HG03460 (cell line): ENCODE measurements around the gene NFE2L2.
"Not testable (repeated sequence)": the region's sequence is repeated elsewhere in the genome, so short reads cannot be mapped to it uniquely, and the experiment has no call there.

Source experiments
- ATAC-seq: cut with Tn5 transposase; IDR thresholded peaks from one replicate; pipeline ENCODE4 v1.9.1; 2021; ENCODE audit not compliant: unreplicated experiment

The NFE2L2 gene

DNA sequence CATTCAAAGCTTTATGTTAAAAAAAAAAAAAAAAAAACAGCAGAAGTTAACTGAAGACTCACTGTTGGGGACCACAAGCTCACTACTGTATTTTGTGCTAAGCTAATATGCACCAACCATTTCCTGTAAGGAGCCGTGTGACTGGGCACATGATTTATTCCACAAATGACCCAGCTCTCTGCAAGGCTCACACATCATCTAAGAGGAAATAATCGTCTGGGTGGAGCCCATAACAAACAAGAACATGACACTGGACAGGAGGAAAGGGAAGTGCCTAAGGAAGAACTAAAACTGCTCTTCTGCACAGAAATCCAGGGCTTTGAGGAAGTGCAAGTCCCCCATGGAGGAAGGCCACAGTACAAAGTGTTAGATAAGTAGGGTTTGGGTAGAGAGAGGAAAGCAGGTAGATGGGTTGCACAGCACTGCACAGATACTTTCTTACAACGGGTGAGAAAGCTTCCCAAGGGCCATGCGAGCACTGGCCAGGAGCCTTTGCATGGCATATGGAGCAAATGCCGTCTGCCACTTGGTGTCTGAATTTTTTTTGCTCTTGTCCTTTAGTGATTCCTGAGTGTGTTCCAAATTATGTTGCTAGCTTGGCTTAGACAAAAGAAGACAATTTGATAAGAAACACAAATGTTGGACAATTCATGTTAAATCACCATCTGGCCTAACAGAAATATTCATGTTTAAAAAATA lies 24.4 kb downstream of the NFE2L2 start:
- ATAC-seq: peak; percentile 81

DNA sequence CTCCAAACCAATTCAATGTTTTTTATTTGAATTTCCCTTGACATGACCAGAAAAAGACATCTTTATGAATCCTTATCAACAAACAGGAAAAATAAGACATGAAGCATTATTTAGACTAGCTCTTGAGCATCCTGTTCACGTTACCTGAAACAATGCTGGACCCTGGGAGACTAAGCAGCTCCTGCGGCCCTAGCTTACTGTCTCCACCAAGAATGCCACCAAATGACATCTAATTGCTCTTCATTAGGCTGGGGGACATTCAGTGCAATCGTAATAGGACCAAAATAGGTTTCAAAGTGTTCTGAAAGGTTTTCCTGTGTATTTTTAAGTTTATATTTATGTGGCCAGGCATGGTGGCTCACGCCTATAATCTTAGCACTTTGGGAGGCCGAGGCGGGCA lies 25.5 kb downstream of the NFE2L2 start:
- ATAC-seq: no peak

DNA sequence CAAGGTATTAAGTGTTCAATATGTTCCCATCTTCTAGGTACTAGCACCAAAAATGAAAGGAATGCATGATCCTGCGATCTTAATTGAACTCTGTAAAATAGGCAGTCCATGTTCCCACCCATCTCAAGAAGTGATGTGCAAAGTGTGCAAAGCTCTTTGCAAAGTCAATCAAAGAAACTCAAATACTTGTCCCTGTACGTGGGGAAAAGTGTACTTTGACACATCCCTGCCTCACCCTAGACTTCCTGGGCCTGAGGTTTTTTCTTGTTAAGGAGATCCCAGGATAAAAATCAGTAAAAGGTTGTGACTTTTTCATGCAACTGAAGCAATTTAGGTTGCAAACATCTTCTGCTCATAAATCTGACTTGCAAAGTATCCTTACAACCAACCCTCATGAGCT lies 26.6 kb downstream of the NFE2L2 start:
- ATAC-seq: no peak

DNA sequence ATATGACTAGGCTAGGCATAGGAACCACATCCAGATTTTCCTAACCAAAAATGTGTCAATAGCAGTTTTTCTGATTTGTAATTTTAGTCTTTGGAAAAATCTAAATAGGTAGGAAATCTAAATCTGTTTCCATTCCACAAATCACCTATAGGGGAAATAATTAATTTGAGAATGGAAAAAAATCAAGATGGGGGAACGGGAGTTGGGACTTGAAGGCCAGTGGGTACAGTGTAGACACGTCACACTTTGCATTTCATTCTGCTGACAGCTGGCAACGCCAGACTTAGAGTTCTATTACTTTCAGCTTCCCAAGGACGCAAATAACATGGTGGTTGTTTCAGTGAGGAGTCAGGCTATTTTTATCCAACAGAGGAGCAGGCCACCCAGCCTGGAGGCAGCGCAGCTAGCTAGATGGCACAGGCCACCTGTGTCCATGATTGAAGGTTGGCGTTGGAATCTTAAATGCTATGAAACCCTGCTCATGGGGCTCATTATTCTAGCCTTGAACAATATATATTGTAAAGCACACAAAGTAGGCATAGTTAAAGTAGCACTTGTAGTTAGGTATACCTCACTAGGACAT lies 28.6 kb downstream of the NFE2L2 start:
- no peak for ATAC-seq

DNA sequence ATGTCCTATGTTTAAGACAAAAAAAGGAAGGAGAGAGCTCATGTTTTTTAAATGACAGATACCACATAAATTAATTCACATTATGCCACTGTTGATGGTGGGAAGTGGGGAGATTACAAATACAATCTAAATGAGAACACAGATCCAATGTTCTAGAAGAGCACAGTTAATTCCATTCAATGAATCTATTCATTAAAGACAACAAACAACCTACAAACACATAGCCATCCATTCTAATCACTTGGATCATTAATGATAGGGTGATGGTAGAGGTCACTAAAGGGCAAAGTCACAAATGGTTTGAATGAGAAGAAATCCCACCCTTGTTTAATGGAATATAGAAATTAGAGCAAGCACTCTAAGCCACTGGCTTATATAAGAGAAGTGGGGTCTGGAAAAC lies 30.3 kb downstream of the NFE2L2 start:
- no peak for ATAC-seq

DNA sequence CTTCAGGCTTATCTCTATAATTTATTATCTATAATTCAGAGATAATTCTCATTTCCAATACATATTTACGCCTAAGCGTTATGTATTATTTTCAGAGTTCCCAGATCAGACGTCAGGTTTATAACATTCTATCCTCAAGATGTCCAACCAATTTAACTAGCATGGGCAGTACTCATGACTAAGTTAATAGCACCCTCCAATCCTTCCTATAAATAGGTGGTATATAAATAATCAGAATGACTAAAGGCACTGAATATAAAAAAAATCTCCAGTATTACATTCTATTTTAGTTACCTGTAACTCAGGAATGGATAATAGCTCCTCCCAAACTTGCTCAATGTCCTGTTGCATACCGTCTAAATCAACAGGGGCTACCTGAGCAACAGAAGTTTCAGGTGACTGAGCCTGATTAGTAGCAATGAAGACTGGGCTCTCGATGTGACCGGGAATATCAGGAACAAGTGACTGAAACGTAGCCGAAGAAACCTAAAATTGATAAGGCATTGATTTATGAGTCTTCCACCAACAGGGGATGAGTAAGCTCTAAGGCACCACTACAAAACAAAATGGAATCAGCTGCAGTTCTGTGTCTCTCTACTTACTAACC lies 32.3 kb downstream of the NFE2L2 start:
- ATAC-seq: no peak

DNA sequence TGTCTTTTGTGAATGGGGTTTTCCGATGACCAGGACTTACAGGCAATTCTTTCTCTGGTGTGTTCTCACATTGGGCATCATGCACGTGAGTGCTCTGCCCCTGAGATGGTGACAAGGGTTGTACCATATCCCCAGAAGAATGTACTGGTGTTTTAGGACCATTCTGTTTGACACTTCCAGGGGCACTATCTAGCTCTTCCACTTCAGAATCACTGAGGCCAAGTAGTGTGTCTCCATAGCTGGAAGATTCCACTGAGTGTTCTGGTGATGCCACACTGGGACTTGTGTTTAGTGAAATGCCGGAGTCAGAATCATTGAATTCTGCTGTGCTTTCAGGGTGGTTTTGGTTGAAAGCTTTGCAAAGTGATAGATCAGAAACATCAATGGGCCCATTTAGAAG lies 33.3 kb downstream of the NFE2L2 start:
- ATAC-seq: no peak

DNA sequence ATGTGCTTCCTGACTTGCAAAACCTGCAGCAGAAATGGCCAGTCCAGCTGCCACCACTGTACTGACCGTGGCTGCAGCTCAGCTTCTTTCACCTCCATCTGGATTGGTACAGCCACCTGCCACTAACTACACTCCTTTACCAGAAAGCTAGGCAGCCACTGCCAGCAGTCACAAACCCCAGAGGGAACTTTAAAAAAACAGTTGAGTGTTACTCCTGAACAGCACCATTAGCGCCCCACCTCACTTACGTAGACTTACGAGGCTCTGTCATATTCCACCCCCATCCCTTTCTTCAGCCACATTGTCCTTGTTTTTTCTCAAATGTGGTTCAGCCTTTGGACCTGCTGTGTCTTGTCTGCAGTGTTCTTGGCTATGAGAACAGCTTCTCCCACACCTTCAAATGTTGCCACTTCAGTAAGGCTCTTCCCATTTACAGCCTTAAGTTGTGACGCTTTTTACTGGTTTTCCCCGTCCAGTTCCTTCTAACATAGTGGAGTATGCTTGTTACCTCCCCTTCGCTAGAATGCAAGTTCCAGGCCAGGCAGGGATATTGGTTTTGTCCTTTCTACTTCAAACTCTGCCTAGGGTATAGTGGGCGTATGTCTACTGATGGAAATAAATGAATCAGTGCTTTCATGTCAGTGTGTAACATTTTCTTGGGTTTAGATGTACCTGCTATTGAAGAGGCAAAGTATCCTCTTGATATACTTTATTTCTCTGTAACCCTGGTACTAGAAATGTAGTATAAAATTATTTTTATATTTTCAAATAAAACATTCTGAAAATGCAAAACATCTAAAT lies 34.9 kb downstream of the NFE2L2 start:
- ATAC-seq: no peak

DNA sequence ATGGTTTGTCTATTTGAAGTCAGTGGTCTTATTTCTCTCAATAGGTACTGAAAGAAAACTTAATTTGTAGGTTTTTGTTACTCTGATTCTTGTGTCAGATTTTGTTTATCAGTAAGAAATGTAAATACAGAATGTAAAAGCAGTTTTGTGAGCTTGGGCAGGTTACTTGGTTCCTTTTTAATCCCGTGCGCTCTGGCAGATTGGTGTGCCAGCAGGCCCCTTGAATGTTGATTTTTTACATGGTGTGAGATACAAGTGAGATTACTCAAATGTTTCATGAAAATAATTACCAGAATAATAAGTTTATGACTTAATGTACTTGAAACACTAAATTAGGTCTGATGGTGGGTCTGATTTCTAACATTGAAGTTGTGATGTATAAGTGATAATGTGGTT lies 38.6 kb downstream of the NFE2L2 start:
- no peak for ATAC-seq

DNA sequence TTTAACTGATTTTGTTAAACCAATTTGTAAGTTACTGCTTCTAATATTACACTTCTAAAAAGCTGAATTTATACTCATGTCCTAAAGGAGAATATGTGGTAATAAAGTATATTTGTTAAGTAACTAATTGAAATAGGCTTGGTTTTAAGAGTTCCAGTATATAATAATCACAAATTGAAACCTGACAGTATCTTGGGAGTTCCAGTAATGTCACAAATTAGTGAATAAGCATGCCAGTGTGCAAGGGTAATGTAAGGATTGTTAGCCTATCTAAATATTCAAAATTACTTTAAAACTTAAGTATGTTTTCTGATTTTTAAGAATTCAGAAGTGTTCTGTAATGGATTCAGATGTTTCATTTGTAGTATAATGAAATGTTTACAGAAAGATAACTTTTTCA lies 41.1 kb downstream of the NFE2L2 start:
- not testable (repeated sequence) for ATAC-seq

DNA sequence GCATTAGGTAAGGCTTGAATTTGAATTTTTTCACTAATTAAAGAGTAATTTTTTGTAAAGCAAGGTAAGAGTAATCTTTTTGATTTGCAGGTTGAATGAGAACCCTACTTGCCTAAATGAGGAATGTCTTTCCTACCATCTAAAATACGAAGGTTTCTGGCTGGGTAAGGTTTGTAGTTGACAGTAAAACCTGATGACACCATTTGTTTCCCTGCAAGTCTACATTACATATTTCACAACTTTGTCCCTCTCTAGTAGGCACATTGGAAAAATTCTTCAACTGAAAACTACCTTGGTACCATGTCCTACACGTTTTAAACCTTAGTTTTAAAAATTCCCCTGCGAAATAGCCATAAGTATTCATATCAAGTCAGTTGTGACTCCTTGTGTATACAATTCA lies 42.6 kb downstream of the NFE2L2 start:
- ATAC-seq: no peak

DNA sequence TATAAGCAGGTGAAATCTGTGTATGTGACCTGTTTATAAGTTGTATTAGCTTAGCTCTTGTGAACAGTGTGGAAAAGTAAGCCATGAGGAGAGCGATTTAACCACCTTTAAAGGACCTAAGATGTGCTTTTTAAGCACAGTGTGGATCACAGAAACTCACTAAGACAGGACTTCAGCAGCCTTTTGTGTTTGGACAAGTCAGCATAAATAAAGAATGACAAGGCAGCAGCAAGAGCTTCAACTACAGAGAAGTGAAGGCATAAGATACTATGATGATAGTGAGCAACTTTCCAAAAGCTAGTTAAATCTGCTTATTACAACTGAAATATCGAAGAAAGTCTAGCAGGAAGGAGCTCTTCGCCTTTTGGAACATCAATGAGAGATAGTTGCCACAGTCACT lies 43.0 kb downstream of the NFE2L2 start:
- no peak for ATAC-seq

DNA sequence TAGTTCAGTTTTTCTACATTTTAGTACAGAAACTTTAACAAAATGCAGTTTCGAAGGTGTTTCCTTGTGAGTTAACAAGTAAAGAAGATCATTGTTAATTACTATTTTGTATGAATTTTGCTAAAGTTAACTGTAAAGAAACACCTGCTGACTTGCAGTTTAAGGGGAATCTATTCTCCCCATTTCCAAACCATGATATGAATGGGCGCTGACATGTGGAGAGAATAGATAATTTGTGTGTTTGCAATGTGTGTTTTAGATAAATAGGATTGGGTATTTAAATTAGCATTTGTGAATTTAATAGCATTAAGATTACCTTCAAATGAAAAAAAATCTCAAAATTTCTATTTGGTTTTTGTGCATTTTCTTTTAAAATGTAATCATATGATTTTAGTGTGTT lies 44.7 kb downstream of the NFE2L2 start:
- ATAC-seq: not testable (repeated sequence)

DNA sequence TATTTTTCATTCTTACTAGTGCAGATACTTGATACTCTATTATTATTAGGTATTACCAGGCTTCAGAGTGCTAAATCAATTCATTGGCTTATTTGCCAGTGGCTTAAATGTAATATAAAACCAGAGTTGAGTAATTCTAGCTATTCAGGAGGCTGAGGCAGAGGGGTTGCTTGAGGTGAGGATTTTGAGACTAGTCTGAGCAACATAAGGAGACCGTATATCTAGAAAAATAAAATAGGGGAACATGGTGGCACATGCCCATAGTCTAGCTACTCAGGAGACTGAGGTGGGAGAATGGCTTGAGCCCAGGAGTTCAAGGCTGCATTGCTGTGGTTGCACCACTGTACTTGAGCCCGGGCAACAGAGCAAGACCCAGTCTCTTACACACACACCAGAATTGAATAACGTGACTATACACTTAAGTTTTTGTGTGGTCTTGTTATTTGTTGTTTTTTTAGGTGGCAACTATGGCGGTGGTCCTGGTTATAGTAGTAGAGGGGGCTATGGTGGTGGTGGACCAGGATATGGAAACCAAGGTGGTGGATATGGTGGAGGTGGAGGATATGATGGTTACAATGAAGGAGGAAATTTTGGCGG lies 47.2 kb downstream of the NFE2L2 start:
- no peak for ATAC-seq

DNA sequence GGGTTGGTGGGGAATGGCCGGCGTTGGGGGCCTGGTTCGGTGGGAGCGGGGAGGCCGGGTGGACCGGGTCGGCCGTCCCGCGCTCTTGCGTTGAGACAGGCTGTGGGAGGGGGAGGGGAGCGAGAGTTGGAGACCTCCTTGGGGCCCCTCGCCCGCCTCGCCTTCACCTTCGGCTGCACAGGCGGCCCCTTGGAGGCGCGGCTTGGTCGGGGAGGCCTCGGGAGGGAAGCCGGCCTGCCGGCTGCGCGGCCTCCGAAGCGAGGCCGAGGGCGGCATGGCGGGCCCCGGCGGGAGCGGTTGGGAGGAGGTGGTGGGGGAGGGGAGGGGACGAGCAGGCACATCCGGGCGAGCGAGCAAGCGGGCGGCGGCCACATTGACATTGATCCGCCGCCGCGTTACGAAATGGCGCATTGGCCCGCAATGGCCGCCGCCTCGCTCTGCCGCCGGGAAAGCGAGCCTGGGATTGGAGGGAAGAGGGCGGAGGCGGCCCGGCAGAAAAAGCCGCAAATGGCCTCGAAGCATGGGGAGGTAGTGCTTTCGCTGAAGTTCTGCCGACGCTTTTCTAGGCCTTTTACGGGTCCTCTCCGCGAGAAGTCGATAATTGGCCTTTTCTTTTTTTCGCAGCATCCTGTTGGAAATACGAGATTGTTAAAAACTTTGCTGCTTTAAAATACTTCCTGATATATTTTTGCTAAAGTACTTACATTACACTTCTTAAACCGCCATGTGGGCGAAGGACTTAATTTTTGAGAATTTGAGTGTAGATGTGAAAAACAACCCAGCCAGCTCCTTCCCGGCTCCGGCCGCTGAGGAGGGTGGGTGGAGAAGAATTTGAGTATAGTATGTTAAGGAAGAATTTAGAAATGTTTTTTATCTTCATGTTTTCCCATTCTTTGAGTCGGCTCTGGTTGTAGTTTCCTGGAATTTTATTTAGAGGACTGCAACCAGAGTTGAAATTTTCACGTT lies 51.4 kb downstream of the NFE2L2 start:
- peak; percentile 48 for ATAC-seq

DNA sequence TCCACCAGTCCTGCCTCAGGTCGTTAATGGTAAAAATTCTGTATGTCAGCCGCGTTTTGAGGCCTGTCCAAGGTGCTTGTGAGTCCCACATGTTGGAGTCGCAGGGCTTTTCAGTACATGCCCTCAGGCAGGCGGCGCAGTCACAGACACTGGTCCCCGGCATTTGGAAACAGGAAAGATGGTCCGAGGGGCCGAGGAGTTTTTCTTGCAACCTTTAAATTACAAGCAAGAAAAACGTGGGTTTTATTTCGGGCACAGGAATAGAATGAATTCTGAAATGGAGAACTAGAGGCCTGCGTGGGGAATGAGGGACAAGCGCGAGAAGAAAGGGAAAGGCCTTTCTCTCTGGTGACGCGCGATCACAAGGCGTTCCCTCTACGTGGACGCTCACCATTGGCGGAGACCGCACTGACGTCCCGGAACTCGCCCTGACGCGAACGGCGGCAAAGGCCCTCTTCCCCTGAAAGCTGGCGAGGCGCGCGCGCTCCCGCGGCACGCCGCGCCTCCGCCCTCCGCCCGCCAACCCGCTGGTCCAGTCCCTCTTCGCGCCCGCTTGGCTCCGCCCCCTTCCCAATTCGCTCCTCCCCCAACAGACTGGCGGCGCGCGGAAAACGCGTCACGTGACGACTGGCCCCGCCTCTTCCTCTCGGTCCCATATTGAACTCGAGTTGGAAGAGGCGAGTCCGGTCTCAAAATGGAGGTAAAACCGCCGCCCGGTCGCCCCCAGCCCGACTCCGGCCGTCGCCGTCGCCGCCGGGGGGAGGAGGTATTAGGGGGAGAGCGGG lies 52.2 kb downstream of the NFE2L2 start, which contains the start of gene HNRNPA3:
TSS of gene HNRNPA3 (plus strand) at position 689 of the 785 bp plus-strand sequence. CDS start at position 695, 6 bp downstream.
- peak; percentile 89 for ATAC-seq

DNA sequence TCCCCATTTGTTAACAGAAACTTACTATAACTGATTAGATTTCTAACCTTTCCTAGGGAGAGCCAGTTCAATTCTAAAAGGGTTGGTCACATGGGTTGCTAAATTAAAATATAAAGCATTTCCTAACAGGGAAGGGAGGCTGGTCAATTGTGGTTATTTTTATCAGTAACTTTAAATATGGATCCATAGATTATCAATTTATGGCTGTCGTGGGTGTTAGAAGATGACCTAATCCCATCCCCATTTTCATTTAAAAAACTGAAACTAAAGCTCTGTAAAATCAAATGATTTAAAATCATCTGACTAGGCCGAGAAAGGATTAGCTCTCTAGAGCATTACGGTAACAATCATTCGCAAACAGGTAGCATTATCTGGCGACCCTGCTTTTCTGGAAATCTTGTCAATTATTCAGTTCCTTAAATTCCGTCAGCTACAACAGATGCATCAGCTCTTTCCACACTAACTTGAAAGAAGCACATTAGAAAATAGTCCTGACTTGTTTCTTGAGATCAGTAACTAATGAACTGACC lies 52.9 kb downstream of the NFE2L2 start:
- ATAC-seq: no peak

DNA sequence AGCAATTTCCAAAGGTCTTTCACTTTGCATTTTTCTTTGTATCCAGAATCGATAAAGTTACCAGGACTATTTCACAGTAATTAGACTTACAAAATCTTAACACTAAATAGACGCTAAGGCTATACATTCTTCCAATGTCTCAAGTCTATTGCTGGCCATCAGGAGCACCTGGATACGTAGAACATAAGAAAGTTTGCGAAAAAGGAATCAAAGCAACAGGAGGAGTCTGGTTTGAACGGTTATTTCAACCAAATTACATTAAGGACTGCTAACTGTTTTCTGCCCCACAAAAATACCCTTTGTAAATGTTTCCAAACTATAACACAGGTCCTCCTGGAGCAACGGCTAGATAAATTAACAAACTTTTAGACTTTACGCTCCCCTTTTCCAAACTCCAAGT lies 53.4 kb downstream of the NFE2L2 start:
- ATAC-seq: no peak

DNA sequence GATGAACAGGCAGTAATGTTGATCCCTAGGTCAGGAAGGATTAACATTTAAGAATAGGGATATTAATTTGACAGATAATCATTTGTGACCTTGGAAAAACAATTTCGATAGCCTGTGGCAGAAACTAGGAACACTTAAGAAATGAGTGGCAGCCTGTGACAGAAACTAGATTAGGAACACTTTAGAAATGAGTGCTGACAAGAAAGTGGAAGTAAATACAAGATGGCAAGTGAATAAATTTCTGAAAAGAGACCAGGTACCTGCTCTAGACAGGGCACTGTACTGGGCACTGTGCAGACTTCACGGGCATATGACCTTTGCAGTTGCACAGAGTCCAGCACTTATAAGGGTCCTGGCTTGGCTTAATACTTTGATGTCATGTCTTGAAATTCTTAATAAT lies 57.4 kb downstream of the NFE2L2 start:
- peak; percentile 73 for ATAC-seq
